NCI-H1105 treated with DMSO at 0.1 percent for 48 hours (cell line): ENCODE measurements around the gene ABHD6.
"Not testable (repeated sequence)": the region's sequence is repeated elsewhere in the genome, so short reads cannot be mapped to it uniquely, and the experiment has no call there.

Experiments
- DNase-seq: peaks from one replicate; lab custom pipeline; 2025; lab: John Stamatoyannopoulos, UW

ABHD6 gene

GRCh38 chr3:58323529-58324390 lies 86.2 kb downstream of the ABHD6 start:
- DNase-seq: no peak

GRCh38 chr3:58324391-58325390 lies 87.1 kb downstream of the ABHD6 start:
- no peak for DNase-seq

- no peak for DNase-seq
Measured at GRCh38 chr3:58325525-58325992, 88.0 kb downstream of the ABHD6 start.

- DNase-seq: no peak
Measured at GRCh38 chr3:58326267-58326900, 88.8 kb downstream of the ABHD6 start.

GRCh38 chr3:58329150-58329921 lies 91.7 kb downstream of the ABHD6 start:
- DNase-seq: no peak

- DNase-seq: no peak
Measured at GRCh38 chr3:58329922-58330413, 92.4 kb downstream of the ABHD6 start.

GRCh38 chr3:58331593-58332152 lies 94.1 kb downstream of the ABHD6 start:
- DNase-seq: no peak

GRCh38 chr3:58332575-58333188 lies 95.1 kb downstream of the ABHD6 start, which contains the start of gene PXK:
TSS of gene PXK (plus strand) at chr3:58332892. CDS start at chr3:58332989, 97 bp downstream.
- DNase-seq: peak; percentile 25

GRCh38 chr3:58333206-58334012 lies 95.8 kb downstream of the ABHD6 start:
- DNase-seq: peak; percentile 32

- DNase-seq: no peak
Measured at GRCh38 chr3:58334013-58334321, 96.4 kb downstream of the ABHD6 start.

GRCh38 chr3:58334506-58334884 lies 96.9 kb downstream of the ABHD6 start:
- DNase-seq: no peak

GRCh38 chr3:58335652-58335947 lies 98.0 kb downstream of the ABHD6 start:
- DNase-seq: no peak

GRCh38 chr3:58336135-58336882 lies 98.7 kb downstream of the ABHD6 start:
- no peak for DNase-seq

GRCh38 chr3:58337190-58337589 lies 99.6 kb downstream of the ABHD6 start:
- no peak for DNase-seq

- not testable (repeated sequence) for DNase-seq
Measured at GRCh38 chr3:58339146-58339545, 101.6 kb downstream of the ABHD6 start.

GRCh38 chr3:58340594-58341244 lies 103.1 kb downstream of the ABHD6 start:
- DNase-seq: no peak

GRCh38 chr3:58341376-58341775 lies 103.8 kb downstream of the ABHD6 start:
- no peak for DNase-seq

- no peak for DNase-seq
Measured at GRCh38 chr3:58342676-58343075, 105.1 kb downstream of the ABHD6 start.
